ENCODE results near the gene KLF5.

GRCh38 chr13:73110814-73111213 lies 52.0 kb downstream of the KLF5 start:
- TF ChIP-seq POLR2A (IDR thresholded peaks at IDR 0.05; ENCODE audit: low read depth) = no peak
- TF ChIP-seq, protein P1, sequence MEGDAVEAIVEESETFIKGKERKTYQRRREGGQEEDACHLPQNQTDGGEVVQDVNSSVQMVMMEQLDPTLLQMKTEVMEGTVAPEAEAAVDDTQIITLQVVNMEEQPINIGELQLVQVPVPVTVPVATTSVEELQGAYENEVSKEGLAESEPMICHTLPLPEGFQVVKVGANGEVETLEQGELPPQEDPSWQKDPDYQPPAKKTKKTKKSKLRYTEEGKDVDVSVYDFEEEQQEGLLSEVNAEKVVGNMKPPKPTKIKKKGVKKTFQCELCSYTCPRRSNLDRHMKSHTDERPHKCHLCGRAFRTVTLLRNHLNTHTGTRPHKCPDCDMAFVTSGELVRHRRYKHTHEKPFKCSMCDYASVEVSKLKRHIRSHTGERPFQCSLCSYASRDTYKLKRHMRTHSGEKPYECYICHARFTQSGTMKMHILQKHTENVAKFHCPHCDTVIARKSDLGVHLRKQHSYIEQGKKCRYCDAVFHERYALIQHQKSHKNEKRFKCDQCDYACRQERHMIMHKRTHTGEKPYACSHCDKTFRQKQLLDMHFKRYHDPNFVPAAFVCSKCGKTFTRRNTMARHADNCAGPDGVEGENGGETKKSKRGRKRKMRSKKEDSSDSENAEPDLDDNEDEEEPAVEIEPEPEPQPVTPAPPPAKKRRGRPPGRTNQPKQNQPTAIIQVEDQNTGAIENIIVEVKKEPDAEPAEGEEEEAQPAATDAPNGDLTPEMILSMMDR (IDR thresholded peaks at IDR 0.05) = no peak
- no peak for TF ChIP-seq POLR2AphosphoS5 (IDR thresholded peaks at IDR 0.05)
